Suprapubic skin (tissue), 4 donors: ENCODE results near the gene SLC49A3. TPM values are rescaled to one million over a fixed set of nuclear protein-coding genes. Genes with fewer than 3 reads are reported as not detected.
A peak's percentile ranks its signal among the peaks of the same experiment; 100 is the strongest.
"Not testable (repeated sequence)": the region's sequence is repeated elsewhere in the genome, so short reads cannot be mapped to it uniquely, and the experiment has no call there.

ENCODE experiments used
- DNase-seq, 2 donors: peaks; one replicate each; pipeline ENCODE4 v3.0.0-alpha.2; 2019; ENCODE audit warnings: low spot score in 2 of 2
- H3K27ac ChIP-seq: fragments of 200-600 bp; sonication (generic); one replicate; pipeline ENCODE4 v1.5.1; 2019
- H3K27me3 ChIP-seq: fragments of 200-600 bp; sonication (generic); one replicate; pipeline ENCODE4 v1.5.1; 2019
- H3K36me3 ChIP-seq: fragments of 200-600 bp; sonication (generic); one replicate; pipeline ENCODE4 v1.5.1; 2019
- H3K4me1 ChIP-seq: fragments of 200-600 bp; sonication (generic); one replicate; pipeline ENCODE4 v1.5.1; 2019
- H3K4me3 ChIP-seq: fragments of 200-600 bp; sonication (generic); one replicate; pipeline ENCODE4 v1.5.1; 2019; ENCODE audit warnings: mild to moderate bottlenecking
- H3K9me3 ChIP-seq: fragments of 200-600 bp; sonication (generic); one replicate; pipeline ENCODE4 v1.5.1; 2019
- EP300 ChIP-seq: sonication (generic); formaldehyde crosslinking; IDR thresholded peaks from one replicate; pipeline ENCODE4 v1.6.1; 2017; ENCODE audit warnings: antibody characterized with exemption
- POLR2A ChIP-seq, 2 donors: fragments of 450-650 bp; IDR thresholded peaks; one replicate each; pipeline ENCODE4 v1.6.1; 2017; ENCODE audit warnings: antibody characterized with exemption in 2 of 2, mild to moderate bottlenecking in 2 of 2, moderate library complexity in 2 of 2
- POLR2AphosphoS5 ChIP-seq, 3 donors: sonication (generic); formaldehyde crosslinking; IDR thresholded peaks; one replicate each; pipeline ENCODE4 v1.6.1; 2017; ENCODE audit warnings: antibody characterized with exemption in 3 of 3
- WGBS: methylation state at CpG from one replicate; pipeline ENCODE4 v1.1.5; 2018; 5-methylcytosine and 5-hydroxymethylcytosine counted together
- total RNA-seq, 4 donors: library from RNA; depleted of rRNA; stranded (reverse); fragments of >200 nt; gene quantifications; one replicate each; pipeline ENCODE4 v1.1.0, GENCODE V29; 2016
- TF ChIP-seq, protein P1 (sequence below), 2 donors: fragments of 200-600 bp in 1 of 2; fragments of 450-650 bp in 1 of 2; sonication (generic) in 1 of 2; IDR thresholded peaks; one replicate each; pipeline ENCODE4 v1.5.1; 2016 to 2019; ENCODE audit warnings: antibody characterized with exemption in 2 of 2, mild to moderate bottlenecking in 1 of 2, moderate library complexity in 1 of 2

SLC49A3 gene
- total RNA-seq, 4 donors from 2014 or later = 8.9 to 21.1 (median 17.4) TPM

DNA sequence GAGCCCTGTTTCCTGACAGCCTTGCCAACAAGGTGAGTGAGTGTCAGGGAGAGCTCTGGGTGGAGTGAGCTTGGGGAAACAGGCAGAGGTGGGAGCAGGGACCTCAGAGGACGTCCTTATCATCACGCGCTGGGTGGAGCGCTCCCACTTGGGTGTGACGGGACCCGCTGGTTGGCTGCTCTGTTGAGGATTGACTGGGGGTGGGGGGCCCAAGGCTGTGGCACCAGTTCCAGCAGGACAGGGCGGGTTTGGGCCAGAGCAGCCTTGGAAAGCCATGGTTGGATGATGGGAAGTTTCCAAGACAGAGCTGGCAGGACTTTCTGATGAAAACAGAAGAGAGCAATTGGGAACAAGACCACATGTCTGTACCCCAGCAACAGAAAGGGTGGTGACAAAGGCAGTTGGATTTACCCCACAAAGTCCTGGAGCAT, 13.7 kb upstream of the SLC49A3 start:
- Histone ChIP-seq H3K27me3 (no peaks in the 10 kb centered on the region), H3K27ac (no peak overlapping the region), H3K9me3 (no peaks in the 10 kb centered on the region), H3K36me3 (no peaks in the 10 kb centered on the region), H3K4me1 (peaks cover 40% of the 10 kb centered on the region), H3K4me3 (no peak overlapping the region)
- DNase-seq = peak in 1 of 2 donors; percentile 75
- TF ChIP-seq, protein P1, sequence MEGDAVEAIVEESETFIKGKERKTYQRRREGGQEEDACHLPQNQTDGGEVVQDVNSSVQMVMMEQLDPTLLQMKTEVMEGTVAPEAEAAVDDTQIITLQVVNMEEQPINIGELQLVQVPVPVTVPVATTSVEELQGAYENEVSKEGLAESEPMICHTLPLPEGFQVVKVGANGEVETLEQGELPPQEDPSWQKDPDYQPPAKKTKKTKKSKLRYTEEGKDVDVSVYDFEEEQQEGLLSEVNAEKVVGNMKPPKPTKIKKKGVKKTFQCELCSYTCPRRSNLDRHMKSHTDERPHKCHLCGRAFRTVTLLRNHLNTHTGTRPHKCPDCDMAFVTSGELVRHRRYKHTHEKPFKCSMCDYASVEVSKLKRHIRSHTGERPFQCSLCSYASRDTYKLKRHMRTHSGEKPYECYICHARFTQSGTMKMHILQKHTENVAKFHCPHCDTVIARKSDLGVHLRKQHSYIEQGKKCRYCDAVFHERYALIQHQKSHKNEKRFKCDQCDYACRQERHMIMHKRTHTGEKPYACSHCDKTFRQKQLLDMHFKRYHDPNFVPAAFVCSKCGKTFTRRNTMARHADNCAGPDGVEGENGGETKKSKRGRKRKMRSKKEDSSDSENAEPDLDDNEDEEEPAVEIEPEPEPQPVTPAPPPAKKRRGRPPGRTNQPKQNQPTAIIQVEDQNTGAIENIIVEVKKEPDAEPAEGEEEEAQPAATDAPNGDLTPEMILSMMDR (IDR thresholded peaks at IDR 0.05) = no peak
- TF ChIP-seq POLR2AphosphoS5 (IDR thresholded peaks at IDR 0.05) = no peak
- TF ChIP-seq EP300 = no peak
- TF ChIP-seq POLR2A (IDR thresholded peaks at IDR 0.05) = no peak
- 62% methylated on average over 7 of the region's 7 CpGs for WGBS

DNA sequence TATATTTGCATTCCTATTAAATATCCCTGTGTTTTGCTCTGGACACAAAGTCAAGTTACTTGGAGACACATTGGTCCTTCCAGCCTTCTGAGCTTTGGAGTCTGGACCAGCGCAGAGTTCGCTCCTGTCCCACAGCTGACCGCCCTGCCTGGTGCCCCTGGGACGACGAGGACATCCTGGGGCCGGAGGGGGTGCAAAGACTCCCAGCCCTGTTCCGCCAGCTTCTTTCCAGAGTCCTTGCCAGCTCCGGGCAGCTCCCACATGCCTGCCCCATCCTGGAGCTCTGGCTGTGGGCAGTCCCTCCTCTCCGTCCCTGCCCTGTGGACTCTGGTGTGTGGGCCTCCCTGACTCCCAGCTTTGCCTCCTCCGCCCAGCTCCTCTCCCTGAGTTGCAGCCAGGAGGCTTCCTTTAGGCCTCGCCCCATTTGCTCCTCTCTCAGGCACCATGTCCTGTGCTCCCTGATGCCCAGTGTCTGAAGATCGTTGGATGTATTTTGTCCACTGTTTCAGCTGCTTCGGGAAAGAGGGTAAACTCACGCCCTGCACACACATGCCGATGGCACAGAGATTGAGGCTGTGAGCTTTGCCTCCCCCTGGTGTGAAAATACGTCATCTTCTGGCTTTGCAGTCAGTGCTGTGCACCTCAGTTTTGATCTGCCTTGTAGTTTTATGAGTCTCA, 11.8 kb upstream of the SLC49A3 start:
- Histone ChIP-seq H3K36me3 (no peaks in the 10 kb centered on the region), H3K9me3 (no peaks in the 10 kb centered on the region), H3K27me3 (no peaks in the 10 kb centered on the region), H3K27ac (no peak overlapping the region), H3K4me3 (no peak overlapping the region), H3K4me1 (peaks cover 28% of the 10 kb centered on the region)
- TF ChIP-seq, protein P1 (IDR thresholded peaks at IDR 0.05) = no peak
- TF ChIP-seq EP300 = no peak
- TF ChIP-seq POLR2A (IDR thresholded peaks at IDR 0.05) = no peak
- no peak for TF ChIP-seq POLR2AphosphoS5 (IDR thresholded peaks at IDR 0.05)
- no peak for DNase-seq
- WGBS = 70% methylated on average over 16 of the region's 16 CpGs

DNA sequence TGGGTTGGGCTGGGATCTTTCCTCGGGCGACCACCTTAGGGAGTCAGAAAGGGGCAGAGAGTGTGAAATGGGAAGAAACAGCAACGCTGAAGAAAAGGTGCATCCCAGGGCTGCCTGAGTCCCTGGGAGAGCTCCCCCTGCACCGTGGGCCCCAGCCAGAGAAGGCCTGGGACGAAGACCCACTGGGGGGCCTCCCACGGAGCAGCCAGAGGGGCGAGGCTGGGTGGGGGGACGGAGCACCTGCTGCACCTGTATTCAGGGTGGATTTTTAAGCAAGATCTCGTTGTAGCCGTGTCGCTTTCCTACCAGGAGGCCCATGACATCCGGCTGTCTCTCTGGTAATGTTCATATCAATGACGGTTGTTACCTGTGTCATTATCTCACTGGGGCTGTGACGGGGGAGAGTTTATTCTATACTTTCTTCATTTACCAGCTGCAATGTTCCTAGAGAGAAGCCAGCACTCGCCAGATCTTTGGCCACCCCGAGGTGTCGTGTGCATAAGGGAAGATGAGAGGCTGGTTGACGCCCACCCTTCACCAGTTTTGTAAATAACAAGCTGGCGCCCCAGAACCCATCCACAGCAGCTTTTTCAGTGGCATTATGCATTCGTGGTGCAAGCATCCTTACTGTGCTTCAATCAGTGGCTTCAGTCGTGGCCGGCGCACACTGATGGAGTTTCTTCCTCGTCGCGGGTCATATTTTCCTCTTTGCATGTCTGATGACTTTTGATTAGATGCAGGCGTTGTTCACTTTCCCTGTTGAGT, 11.0 kb upstream of the SLC49A3 start:
- no peaks in the 10 kb centered on the region for H3K36me3 ChIP-seq
- no peaks in the 10 kb centered on the region for H3K27me3 ChIP-seq
- no peak overlapping the region for H3K27ac ChIP-seq
- H3K9me3 ChIP-seq = no peaks in the 10 kb centered on the region
- WGBS = 79% methylated on average over 27 of the region's 27 CpGs
- no peak for DNase-seq
- TF ChIP-seq POLR2A (IDR thresholded peaks at IDR 0.05) = no peak
- no peak for TF ChIP-seq EP300
- TF ChIP-seq POLR2AphosphoS5 (IDR thresholded peaks at IDR 0.05) = no peak
- TF ChIP-seq, protein P1 (IDR thresholded peaks at IDR 0.05) = no peak
- no peak overlapping the region for H3K4me3 ChIP-seq
- H3K4me1 ChIP-seq = peaks cover 24% of the 10 kb centered on the region

DNA sequence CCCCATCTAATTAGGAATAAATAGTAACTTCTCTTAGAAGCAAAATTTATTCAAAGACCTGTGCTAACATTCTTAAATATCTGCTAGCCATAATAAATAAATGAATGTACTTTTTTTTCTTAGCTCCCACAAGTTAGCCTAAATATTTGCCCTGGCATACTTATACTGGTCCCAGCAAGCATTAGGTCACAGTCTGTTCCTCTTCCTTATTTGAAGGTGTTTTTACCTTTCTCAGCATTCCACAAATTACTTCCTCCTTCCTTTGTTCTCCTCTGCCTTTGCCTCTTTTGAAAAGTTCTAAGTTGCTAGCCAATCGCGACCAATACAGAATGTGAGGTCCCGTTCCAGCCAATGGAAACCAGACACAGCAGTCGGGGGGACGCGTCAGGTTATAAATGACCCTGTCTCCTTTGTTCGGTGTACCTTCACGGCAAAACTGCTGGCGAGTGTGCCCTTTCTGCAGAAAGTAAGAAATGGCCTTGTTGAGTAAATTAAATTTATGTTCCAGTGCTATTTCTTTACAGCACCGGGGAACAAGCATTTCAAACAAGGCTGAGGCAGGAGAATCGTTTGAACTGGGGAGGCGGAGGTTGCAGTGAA, 5.5 kb upstream of the SLC49A3 start:
- not testable (repeated sequence) for H3K27ac ChIP-seq, DNase-seq, H3K27me3 ChIP-seq, H3K4me3 ChIP-seq, H3K36me3 ChIP-seq, H3K9me3 ChIP-seq, H3K4me1 ChIP-seq
- WGBS = 92% methylated on average over 12 of the region's 12 CpGs

DNA sequence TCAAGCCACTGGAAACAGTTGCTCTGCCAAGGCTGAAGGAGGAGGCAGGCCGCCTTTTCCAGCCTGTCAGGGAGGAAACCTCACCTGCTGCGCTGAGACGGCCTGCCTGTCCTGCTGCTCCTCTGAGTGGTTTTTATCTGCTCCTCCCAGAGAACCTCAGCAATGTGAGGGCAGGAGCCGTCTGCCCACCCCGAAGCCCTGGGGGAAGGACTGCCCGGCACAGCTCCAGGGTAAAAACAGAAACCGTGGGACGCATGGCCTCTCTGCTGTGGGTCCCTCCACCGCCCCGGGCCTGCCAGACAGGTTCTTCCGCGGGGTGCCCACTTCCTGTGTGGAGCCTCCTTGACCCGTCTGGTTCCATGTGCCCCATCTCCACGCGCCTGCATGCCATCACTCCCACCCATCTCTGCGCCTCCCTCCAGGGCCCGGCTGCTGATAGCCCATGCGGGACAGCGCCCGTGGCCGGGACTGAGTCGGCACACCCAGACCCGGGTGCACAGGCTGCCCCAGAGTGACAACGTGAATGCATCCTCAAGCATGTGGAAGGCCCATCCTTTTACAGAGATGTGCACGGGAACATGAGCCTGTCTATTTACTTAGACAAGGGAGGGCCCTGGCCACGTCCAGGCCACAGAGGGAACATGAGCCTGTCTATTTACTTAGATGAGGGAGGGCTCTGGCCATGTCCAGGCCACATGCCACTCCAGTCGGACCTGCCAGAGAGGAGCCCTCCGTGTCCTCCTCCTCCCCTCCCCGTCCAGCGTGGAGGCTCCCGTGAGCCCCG, 4.0 kb upstream of the SLC49A3 start:
- 68% methylated on average over 30 of the region's 32 CpGs for WGBS
- no peak overlapping the region for H3K27ac ChIP-seq
- no peaks in the 10 kb centered on the region for H3K36me3 ChIP-seq
- no peaks in the 10 kb centered on the region for H3K27me3 ChIP-seq
- H3K4me3 ChIP-seq = no peak overlapping the region
- H3K9me3 ChIP-seq = no peaks in the 10 kb centered on the region
- DNase-seq = no peak
- TF ChIP-seq POLR2A (IDR thresholded peaks at IDR 0.05) = no peak
- TF ChIP-seq EP300 = no peak
- TF ChIP-seq POLR2AphosphoS5 (IDR thresholded peaks at IDR 0.05) = no peak
- TF ChIP-seq, protein P1 (IDR thresholded peaks at IDR 0.05) = no peak
- H3K4me1 ChIP-seq = peaks cover 21% of the 10 kb centered on the region
